Heart right ventricle (tissue), 16 donors: ENCODE data around the gene PRKACA. TPM values are rescaled to one million over a fixed set of nuclear protein-coding genes. Genes with fewer than 3 reads are reported as not detected.

ENCODE experiments used
- ATAC-seq, 8 donors: fragments of 200-7000 bp; cut with Tn5 transposase; one replicate each; pipeline ENCODE4 v1.9.1; 2020; ENCODE audit warnings: mild to moderate bottlenecking in 8 of 8, moderate library complexity in 8 of 8, moderate number of reproducible peaks in 1 of 8
- DNase-seq, 2 donors: peaks; one replicate each; pipeline ENCODE4 v3.0.0-alpha.2; 2020
- H3K27ac ChIP-seq, 10 donors: fragments of 200-600 bp; sonication (generic) in 2 of 10; one replicate each; pipeline versions ENCODE4 v1.5.0 to v1.8.0; 2020 to 2022; ENCODE audit warnings: mild to moderate bottlenecking in 3 of 10
- H3K27me3 ChIP-seq, 7 donors: fragments of 200-600 bp; one replicate each; pipeline ENCODE4 v1.8.0; 2021 to 2022; ENCODE audit warnings: mild to moderate bottlenecking in 2 of 7
- H3K36me3 ChIP-seq, 9 donors: fragments of 200-600 bp; sonication (generic) in 1 of 9; one replicate each; pipeline versions ENCODE4 v1.5.0 to v1.8.0; 2020 to 2022; ENCODE audit warnings: mild to moderate bottlenecking in 2 of 9
- H3K4me1 ChIP-seq, 9 donors: fragments of 200-600 bp; sonication (generic) in 1 of 9; one replicate each; pipeline versions ENCODE4 v1.5.0 to v1.8.0; 2020 to 2022; ENCODE audit warnings: mild to moderate bottlenecking in 4 of 9
- H3K4me3 ChIP-seq, 10 donors: fragments of 200-600 bp; sonication (generic) in 2 of 10; one replicate each; pipeline versions ENCODE4 v1.5.0 to v1.8.0; 2020 to 2022; ENCODE audit warnings: mild to moderate bottlenecking in 7 of 10, moderate library complexity in 2 of 10
- H3K9me3 ChIP-seq, 11 donors: fragments of 200-600 bp in 10 of 11; sonication (generic) in 2 of 11; one replicate each; pipeline versions ENCODE4 v1.5.0 to v1.8.0; 2013 to 2022; ENCODE audit warnings: mild to moderate bottlenecking in 2 of 11, control low read depth in 1 of 11, moderate library complexity in 1 of 11
- WGBS, 2 donors: extraction: QIAGEN DNeasy Blood & Tissue Kit; methylation state at CpG; one replicate each; pipeline ENCODE4 v1.1.7; 2013; ENCODE audit warnings: inconsistent platforms in 1 of 2; 5-methylcytosine and 5-hydroxymethylcytosine counted together
- intact Hi-C, 10 donors: fragments of 100-400 bp; cut with DNase I; formaldehyde crosslinking; loops; one replicate each; pipeline versions ENCODE4 v1.11.1 to v1.14.2; 2022
- polyA plus RNA-seq, 2 donors: library from polyadenylated mRNA; stranded (reverse); fragments of 200-250 nt; gene quantifications; one replicate each; pipeline ENCODE4 v1.2.3, GENCODE V29; 2013
- total RNA-seq, 10 donors: library from RNA; stranded (reverse); fragmentation: NEBNext Ultra II Directional in 3 of 10; extraction: Animal tissue kit (Norgen Biotek cat#: 25700) in 3 of 10; gene quantifications; one replicate each; pipeline versions ENCODE4 v1.2.1 to v1.2.4, GENCODE V29; 2021 to 2023
- TF ChIP-seq, protein P1 (sequence below), 9 donors: fragments of 200-600 bp; sonication (generic) in 2 of 9; IDR thresholded peaks; one replicate each; pipeline versions ENCODE4 v1.5.0 to v1.8.0; 2021 to 2022; ENCODE audit warnings: antibody characterized with exemption in 9 of 9, mild to moderate bottlenecking in 5 of 9, moderate library complexity in 1 of 9
- donor health status: Arrhythmogenic right ventricular cardiomyopathy.
- donor health status: ischemic (EF 13 %, LVEDD 7.1; RV severe dilation, severe dysfunction).
- donor health status: healthy with polysubstance abuse.
- donor health status: DM: no; HTN: yes; CAD: no.
- donor health status: DM: no; HTN: no; CAD: no.
- donor health status: ischemic (EF 25% LVEDD 6.9; RV normal size, moderate dysfunction).
- donor health status: ischemic (EF 25% LVEDD 5.7; RV mildly dilated, moderate dysfunction).
- donor health status: healthy.
- donor health status: DM: yes; HTN: yes; CAD: no.
- donor health status: Ischemic cardiomyopathy.
- donor health status: ischemic (EF 35%, LVEDD 5.7; RV mildly dilated, moderate dysfunction).
- donor health status: nonischemic (EF 11% LVEDD 7.7; RV severe dilation, severe dysfunction).
- donor health status: DM: yes; HTN: yes; CAD: no.
- donor health status: PGD.
- donor health status: ischemic (EF 29% LVEDD 5.4; RV normal size, mild dysfunction).
- donor health status: nonischemic (EF 23%, LVEDD 6.1; RV moderate dilation, normal function).

Gene PRKACA
- total and polyA plus RNA-seq, 12 donors = 196 to 691 (median 508) TPM

GRCh38 chr19:14059093-14059480 lies 58.5 kb downstream of the PRKACA start:
- TF ChIP-seq, protein P1, sequence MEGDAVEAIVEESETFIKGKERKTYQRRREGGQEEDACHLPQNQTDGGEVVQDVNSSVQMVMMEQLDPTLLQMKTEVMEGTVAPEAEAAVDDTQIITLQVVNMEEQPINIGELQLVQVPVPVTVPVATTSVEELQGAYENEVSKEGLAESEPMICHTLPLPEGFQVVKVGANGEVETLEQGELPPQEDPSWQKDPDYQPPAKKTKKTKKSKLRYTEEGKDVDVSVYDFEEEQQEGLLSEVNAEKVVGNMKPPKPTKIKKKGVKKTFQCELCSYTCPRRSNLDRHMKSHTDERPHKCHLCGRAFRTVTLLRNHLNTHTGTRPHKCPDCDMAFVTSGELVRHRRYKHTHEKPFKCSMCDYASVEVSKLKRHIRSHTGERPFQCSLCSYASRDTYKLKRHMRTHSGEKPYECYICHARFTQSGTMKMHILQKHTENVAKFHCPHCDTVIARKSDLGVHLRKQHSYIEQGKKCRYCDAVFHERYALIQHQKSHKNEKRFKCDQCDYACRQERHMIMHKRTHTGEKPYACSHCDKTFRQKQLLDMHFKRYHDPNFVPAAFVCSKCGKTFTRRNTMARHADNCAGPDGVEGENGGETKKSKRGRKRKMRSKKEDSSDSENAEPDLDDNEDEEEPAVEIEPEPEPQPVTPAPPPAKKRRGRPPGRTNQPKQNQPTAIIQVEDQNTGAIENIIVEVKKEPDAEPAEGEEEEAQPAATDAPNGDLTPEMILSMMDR (IDR thresholded peaks at IDR 0.05) = peak; percentile 34 to 73 (median 62)
- intact Hi-C loops = no loop called here
- 19 to 23% methylated on average over 15 of the region's 15 CpGs for WGBS, 2 donors
- ATAC-seq = peak in 1 of 8 donors; percentile 26
- Histone ChIP-seq H3K27ac (no peak overlapping the region), H3K4me1 (peaks cover 0 to 17% (median 5%) of the 10 kb centered on the region in 9 donors), H3K4me3 (no peak overlapping the region), H3K27me3 (peaks cover 0 to 58% (median 36%) of the 10 kb centered on the region in 7 donors), H3K9me3 (no peaks in the 10 kb centered on the region), H3K36me3 (no peaks in the 10 kb centered on the region)
- no peak for DNase-seq

DNA sequence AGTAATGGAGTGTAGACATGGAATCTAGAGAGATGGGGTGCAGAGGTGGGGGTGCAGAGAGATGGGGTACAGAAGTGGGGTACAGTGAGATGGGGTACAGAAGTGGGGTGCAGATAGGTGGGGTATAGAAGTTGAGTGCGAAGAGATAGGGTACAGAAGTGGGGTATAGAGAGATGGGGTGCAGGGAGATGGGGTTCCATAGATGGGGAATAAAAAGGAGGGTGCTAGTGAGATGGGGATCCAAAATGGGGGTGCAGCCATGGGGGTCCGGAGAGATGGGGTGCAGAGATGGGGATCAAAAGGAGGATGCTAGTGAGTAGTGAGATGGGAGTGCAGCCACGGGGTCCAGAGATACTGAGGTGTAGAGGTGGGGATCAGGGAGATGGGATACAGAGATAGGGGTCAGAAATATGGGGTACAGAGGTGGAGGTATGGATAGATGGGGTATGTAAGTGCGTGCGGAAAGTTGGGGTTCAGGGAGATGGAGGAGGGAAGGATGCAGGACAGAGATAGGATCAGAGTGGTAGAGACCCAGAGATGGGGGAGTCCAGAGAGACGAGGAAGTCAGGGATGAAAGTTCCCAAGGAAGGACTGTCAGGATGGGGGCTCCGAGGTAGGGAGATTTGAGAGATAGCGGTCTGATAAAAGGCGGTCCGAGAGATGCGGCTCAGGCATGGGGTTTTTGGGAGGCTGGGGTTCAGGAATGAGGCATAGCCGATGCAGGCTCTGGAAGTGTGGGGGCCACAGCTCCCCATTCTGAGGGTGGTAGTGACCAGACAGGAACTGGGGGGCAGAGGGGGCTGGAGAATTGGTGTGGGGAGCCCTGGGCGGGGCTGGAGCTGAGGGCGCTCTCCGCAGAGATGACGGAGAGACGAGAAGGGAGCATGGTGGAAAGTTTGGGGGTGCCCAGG lies 59.1 kb downstream of the PRKACA start:
- no peaks in the 10 kb centered on the region for H3K36me3 ChIP-seq
- H3K27ac ChIP-seq = no peak overlapping the region
- peaks cover 0 to 3% (median 0%) of the 10 kb centered on the region in 11 donors for H3K9me3 ChIP-seq
- H3K27me3 ChIP-seq = peaks cover 0 to 58% (median 36%) of the 10 kb centered on the region in 7 donors
- H3K4me3 ChIP-seq = peak overlapping the region in 1 of 10 donors; percentile 40
- ATAC-seq (no peak), DNase-seq (no peak)
- intact Hi-C loops = no loop called here
- peaks cover 0 to 17% (median 5%) of the 10 kb centered on the region in 9 donors for H3K4me1 ChIP-seq
- TF ChIP-seq, protein P1 (IDR thresholded peaks at IDR 0.05) = no peak
- 24 to 25% methylated on average over 17 of the region's 17 CpGs for WGBS, 2 donors

DNA sequence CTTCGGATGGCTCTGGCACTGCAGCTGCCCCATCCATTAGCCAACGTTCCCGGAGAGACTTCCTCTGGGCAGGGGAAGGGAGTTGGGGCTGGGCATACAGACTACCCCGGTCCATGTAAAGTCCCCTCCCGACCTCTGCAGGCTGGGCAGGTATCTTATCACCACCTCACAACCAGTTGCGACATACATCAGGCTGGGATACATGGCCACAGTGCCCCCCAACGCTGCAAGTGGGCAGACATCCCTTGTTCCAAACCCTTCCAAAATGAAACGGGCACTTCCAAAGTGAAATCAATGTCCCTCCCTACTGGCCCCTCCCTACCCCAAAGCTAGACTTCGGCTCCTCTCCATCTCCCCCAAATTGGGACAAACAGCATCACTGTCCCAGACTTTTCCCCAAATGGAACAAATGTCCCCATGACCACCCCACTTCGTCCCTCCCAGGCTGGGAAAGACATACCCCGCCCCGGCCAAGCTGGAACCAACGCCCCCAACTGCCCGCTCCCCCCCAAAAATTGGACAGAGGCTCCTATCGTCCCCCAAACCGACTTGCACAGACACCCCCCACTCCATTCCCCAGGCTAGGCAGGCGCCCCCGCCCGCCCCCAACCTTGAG lies 60.7 kb downstream of the PRKACA start:
- intact Hi-C loops = no loop called here
- TF ChIP-seq, protein P1 (IDR thresholded peaks at IDR 0.05) = no peak
- Histone ChIP-seq H3K4me1 (peaks cover 0 to 17% (median 5%) of the 10 kb centered on the region in 9 donors), H3K36me3 (peaks cover 0 to 12% (median 0%) of the 10 kb centered on the region in 9 donors), H3K27ac (peak overlapping the region in 1 of 10 donors; percentile 44), H3K27me3 (peaks cover 0 to 56% (median 36%) of the 10 kb centered on the region in 7 donors), H3K9me3 (peaks cover 0 to 11% (median 0%) of the 10 kb centered on the region in 11 donors), H3K4me3 (peak overlapping the region in 9 of 10 donors; percentile 17 to 47 (median 40))
- WGBS, 2 donors = 27 to 29% methylated on average over 19 of the region's 19 CpGs
- DNase-seq (no peak), ATAC-seq (no peak)

- TF ChIP-seq, protein P1 (IDR thresholded peaks at IDR 0.05) = no peak
- intact Hi-C loops = no loop called here
- DNase-seq (no peak), ATAC-seq (no peak)
- peaks cover 0 to 18% (median 0%) of the 10 kb centered on the region in 9 donors for H3K36me3 ChIP-seq
- peaks cover 0 to 11% (median 0%) of the 10 kb centered on the region in 11 donors for H3K9me3 ChIP-seq
- WGBS, 2 donors = 93 to 96% methylated on average over 10 of the region's 10 CpGs
- peaks cover 0 to 49% (median 36%) of the 10 kb centered on the region in 7 donors for H3K27me3 ChIP-seq
- H3K4me1 ChIP-seq = peaks cover 0 to 17% (median 5%) of the 10 kb centered on the region in 9 donors
- no peak overlapping the region for H3K4me3 ChIP-seq
- no peak overlapping the region for H3K27ac ChIP-seq
These were observed 61.4 kb downstream of the PRKACA start for GRCh38 chr19:14056069-14056666.
